GM21447 (cell line): ENCODE measurements around the gene MSMP.

ENCODE experiments used
- ATAC-seq: cut with Tn5 transposase; IDR thresholded peaks from one replicate; pipeline ENCODE4 v1.9.1; 2021; ENCODE audit not compliant: unreplicated experiment

The MSMP gene

DNA sequence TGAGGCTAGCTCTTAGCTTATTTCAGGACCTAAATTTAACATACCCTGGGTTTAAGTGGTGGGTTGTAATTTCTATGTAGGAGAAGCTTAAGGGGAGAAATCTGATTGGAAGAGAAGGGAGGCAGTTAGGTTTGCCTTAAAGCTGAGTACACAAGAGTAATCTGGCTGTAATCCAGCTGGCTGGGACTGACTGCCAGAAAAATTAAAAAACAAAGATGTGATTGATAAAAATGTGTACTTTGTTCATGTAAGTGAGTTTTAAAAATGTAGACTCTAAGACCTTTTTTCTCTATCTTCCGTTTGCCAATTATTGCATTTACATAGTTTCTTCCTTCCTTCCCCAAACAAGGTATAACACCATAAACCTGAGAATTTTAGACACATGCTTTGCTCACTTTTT is 17.5 kb upstream of the MSMP start:
- no peak for ATAC-seq

DNA sequence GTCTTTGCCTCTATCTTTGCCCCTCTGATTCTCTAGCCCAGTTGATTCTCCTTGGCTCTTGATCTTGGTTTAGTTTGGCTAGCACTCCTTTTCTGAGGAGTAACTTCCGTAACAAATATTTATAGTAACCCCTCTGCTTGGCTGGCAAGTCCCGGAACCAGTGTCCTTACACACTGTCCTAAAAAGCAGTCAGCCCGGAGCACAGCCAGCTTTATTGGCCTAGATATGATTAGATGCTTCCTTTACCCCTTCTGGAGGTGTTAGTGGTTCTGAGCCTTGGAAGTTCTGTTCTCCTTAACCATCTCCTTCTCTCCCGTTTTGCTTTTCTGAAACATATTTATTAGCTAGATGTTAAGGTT is 17.0 kb upstream of the MSMP start:
- ATAC-seq, result no peak

DNA sequence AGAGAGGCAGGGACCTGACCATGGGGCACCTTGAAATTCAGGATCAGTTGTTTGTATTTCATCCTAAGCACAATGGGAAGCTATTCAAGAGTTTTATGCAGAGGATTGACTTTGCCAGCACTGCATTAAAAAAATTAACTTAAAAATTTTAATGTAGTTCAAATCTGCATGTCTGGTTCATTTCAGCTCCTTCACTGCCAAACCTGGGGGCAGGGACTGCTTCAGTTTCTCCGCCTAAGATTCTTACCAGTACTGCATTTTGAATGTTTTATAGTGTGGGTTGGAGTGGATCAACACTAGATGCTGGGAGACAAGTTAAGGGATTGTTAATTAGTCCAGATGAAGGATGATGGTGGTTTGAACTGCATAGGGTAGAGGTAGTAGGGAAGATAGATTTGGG is 15.7 kb upstream of the MSMP start:
- no peak for ATAC-seq

DNA sequence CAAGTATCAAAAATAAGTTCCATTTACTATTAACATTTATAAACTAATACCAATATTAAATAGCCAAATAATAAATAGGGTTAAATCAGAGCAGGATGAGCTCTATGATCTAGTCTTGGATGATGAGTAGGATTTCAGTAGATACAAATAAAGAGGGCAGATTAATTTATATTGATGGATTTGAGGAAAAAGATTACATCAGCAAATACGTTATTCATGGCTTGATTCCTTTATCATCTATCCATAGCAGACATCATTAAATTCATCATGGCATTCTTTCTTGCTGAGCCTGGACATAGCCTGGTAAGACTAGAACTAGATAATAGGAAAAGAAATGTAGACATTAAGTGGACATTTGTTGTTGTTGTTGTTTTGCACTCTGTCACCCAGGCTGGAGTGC is 13.4 kb upstream of the MSMP start:
- no peak for ATAC-seq

DNA sequence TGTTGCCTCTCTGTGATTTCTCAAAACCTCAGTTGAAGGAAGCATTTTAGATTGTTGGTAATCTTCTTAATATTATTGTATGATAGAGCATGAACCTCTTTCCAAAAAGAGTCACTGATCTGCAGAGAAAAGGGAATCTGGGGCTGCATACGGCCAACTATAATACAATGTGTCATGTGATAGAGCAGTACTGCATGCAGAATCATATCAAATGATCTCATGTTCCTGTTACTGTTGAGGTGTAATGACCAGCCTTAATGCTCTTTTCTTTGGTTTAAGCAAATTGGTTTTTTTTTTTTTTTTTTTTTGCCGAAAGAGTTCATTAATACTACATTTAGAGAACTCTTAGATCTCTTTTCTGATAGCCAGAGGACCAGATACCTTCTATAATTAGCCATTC is 12.9 kb upstream of the MSMP start:
- no peak for ATAC-seq

DNA sequence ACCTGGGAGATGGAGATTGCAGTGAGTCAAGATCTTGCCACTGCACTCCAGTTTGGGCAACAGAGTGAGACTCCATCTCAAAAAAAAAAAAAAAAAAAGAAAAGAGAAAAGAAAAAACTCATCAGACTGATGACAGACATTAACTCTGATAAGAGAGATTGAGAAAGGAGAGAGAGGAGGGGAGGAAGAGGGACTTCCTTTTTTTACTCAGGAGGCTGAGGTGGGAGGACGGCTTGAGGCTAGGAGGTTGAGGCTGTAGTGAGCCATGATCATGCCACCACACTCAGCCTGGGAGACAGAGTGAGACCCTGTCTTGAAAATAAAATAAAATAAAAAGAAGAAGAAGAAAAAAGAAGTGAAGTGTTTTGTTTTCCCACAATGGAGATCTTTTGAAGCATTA is 9.7 kb upstream of the MSMP start:
- no peak for ATAC-seq

DNA sequence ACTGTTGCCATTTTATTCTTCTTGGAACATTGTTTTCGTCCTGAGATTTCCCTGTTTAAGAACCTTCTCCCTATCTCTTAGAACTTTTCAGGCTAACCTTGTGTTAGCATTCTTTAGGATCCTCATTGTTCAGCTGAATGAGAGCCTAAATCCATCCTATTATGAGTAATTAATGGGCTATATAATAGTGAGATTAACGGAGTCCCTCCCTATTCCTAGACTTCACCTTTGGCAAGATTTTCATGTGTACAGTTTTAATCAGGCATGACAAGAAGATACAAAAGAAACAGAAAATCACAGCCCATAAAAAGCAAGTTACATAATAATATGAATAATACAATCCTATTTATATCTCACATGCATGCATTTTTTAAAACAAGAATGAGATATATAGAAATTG is 9.1 kb upstream of the MSMP start:
- no peak for ATAC-seq

DNA sequence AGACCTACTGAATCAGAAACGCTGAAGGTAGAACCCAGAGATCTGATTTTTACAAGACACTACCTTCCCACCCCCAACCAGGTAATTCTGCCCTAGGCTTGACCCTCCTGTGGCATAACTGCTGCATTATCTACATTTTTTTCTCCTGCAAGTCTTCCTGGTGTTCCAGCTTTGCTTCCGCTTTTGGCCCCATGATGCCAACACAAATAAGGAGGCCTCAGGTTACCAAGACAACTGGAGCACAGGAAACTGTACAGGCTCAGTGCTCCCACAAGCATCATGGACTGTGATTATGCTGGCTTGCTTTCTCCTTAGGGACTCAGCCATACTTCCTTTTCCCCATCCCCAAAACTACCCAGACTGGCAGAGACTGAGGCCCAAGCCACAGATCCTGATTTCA is 6.6 kb upstream of the MSMP start:
- ATAC-seq, result no peak

DNA sequence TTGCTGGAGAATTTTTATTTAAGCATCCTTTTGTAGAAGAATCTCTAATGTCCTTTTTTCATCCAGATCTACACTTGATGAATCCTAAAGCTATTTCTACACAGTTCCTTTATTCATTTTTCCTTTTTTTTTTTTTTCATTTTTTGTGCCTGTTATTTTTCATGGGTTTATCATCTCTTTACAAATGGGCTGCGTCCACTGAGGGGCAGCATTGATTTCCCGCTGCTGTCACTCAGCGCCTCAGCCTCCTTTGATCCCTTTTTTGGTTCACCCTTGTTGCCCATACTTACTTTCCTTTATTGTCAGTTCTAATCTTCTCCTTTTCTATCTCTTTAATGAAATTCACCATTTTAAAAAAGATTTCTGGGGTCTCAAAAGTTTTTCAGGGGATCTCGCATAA is 5.7 kb upstream of the MSMP start:
- ATAC-seq, result no peak

DNA sequence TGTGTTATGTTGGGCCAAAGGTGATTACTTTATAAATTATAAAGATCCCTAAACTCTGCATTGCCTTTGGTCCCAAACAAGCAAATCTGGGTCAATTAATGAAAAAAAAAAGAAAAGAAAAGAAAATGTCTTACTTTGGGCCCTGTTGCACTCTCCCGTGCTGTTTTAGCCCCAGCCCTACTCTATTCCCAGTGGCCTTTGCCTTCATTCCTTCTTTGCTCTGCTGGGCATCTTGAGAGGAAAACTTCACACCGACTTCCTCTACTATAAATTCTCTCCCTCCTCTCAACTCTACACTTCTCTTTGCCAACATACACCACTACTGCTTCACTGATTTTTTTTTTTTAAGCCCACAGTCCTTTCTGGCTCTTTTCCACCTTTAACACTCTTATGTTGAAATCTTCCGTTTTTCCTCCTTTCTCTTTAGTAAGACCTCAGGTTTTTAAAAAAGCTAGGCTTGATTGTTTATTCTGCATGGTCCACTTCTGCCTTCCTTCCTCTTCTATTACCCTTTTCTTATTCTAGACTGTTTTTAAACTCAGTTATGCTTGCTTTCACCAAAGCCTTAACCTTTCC is 4.5 kb upstream of the MSMP start:
- no peak for ATAC-seq

DNA sequence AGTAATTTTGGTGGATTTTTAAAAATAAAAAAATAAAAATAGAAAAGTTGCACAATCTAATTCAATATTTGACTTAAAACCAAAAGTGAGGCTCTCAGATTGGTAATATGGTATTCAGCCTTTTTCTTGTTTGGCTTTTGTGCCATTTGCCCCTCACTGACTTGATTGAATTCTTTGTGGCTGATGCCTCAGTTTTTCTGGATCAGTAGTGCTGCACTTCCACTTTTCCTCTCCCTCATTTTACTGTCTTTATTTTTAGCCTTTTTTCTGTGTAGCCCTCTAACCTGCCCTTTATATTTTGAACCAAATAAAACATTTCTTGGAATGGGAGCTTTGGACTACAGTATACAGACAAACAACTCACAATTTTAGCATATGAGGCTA is 3.8 kb upstream of the MSMP start:
- ATAC-seq, result no peak

DNA sequence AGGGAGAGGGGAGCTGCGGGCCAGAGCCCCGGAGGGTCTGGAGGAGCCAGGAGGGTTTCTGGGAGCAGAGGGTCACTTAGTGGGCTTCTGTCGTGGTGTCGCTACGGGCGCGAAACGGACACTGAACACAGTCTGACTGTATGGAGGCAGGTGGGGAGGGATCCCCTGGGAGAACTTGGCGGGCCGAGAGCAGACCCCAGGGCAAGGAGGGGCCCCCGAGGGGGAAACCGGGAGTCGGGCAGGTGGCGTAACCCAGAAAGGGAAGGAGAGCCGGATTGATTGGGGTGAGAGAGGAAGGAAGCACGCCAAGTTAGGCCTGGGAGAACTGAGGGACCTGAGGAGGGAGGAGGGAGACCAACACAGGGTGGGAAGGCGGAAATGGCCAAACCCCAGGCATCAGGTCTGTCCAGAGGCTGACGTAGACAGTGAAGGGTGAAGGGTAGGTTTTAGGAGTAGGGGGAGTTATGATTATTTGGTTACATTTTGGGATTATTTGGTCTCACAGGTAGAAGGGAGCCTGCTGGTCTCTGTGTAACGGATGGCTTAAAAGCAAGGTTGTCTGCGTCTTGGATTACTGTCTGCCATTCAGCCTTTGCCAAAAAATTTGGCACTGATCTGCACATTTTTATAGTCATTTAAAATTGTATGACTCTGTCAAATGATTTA is 3.3 kb upstream of the MSMP start:
- ATAC-seq, result peak; percentile 45

DNA sequence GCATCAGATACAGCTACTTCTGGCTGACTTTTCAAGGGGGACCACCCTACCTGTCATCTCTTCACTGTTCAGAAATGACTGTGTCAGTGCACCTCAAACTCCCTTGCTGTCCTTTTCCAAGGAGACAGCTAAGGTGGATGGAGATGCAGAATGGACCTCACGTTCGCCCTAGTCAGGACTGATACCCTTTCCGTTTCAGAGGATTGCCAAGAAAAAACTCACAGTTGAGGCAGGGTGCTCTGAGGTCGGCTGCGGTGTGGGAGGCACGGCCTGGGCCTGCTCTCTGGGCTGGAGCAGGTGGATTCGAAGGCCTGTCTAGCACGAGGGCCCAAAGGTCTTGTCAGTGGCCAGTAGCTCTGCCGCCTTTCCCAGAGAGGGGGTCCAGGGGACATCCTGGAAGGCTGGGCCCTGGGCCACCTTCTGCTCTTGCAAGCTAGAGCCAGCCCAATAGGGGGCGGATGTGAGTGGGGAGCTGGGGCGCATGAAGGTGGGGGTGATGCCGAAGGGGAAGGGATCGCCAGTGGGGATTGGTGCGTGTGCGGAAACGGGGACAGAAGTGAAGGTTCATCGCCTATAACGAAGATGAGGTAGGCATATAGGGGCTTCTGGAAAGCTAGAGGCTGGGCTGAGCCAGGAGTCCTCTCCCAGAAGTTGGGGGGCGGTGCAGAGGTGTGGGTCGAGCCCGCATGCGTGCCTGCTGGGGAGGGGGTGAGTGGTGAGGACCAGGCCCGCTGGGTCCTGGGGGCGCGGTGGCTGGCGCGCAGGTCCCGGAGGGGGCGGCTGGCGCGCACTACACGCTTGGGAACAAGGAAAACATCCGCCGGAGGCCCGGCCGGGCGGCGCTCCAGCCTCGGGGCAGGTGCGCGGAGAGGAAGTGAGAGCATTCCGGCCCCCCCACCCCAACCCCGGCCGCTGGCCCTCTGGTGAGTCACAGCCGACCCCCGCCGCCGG is 2.5 kb upstream of the MSMP start:
- ATAC-seq, result peak; percentile 55

DNA sequence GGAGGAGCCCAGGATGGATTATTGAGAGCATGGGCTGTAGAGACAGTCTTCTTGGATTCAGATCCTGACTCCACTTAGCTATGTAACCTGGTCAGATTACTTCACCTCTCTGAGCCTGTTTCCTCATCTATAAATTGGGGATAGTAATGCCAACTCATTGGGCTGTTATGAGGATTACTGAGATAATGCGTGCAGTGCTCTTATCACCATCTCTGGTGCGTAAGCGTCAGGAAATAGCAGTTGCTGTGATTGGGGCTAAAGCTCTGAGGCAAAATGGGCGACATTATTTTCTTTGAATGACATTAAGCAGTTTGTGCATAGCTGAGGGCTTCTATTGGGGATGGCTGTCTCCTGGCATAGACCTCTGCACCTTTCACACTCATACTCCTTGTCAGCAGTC is 995 bp upstream of the MSMP start:
- no peak for ATAC-seq

DNA sequence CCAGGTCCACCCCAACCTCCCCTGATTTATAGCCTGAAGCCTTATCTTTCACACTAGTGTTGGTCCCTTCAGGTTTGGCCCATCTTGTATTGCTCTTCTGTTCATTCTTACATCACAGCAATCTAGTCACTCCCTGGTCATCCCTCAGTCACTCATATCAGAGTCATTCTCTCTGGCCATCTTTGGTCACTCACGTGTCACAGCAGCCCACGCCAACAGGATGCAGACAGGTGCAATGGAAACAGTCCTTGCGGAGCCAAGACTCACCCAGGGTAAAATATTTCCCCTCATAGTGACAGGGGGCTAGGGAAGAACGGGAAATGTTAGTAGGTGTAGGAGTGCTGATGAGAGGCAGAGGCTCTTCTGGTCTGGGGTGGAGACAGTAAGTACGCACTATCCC is 610 bp downstream of the MSMP start:
- no peak for ATAC-seq

DNA sequence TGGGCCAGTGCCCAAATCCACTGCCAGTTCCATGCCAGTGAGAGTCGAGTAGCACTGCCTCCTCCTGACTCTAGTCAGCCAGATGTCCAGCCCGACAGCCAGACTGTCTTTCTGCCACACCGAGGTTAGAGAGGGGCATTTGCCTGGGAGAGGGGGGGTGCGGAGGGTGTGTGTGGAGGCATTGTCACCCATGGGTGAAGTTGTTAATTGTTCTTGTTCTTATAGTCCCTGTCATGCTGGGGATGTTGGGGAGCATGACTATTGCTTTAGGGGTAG is 3.9 kb downstream of the MSMP start:
- ATAC-seq, result no peak

DNA sequence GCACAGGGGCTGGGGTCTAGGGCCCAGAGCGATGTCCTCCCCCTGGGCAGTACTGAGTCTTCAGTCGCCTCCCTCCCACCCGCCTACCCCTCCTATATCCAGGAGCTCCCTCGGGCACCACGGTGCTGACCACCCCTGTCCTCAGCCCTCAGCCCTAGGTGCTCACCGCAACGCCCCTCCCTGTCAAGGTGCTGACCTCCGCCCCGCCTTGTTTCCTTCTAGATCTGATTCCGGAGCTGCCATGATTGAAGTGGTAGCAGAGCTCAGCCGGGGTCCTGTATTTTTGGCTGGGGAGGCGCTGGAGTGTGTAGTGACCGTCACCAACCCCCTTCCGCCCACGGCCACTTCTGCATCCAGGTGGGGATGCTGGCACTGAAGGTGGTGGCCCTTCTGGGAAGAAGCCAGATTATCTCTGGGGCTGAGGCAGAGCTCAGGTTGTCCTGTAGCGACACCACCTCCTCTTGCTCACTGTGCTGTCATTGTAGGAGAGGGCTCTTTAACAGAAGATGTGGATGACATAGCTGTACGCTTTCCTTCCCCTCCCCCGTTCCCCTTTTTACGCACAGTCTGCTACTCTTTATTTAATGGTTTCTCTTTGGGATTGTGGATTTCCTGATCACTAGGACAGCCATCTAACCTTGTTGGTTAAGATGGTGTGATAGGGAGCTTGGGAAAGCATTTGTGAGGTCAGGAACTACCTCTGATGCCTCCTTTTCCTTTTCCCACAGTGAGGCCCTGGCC is 4.4 kb downstream of the MSMP start:
- peak; percentile 50 for ATAC-seq

DNA sequence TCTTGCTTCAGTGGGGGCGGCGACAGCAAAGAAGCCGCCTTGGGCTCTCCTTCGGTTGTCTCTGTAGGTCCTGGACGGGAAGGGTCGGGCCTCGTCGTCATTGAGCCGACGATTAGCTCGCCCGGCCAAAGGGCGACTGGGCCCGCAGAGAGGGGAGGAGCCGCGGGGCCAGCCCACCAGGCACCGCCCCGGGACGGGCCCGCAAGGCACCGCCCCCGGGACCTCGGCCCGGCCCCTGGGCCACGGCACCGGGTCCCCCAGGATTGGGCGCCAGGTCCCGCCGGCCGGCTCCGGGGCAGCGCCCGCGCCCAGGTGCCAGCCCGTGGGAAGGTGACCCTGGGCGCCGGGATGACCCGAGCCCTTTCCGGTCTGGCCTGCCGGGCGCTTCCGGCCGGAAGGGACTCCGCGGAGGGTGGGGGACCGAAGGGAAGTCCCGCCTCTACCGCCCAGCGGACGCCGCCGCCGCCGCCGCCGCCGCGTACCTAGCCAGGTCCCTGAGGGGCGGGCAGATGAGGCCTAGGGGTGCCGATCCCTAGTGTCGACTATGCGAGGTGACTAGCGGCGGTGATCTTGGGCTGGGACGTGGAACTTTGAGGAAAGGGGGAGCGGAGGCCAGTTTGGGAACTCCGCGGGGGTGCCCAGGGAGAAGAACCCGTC is 5.1 kb downstream of the MSMP start, which contains the start of the genes GBA2 and RGP1:
Gene GBA2 (minus strand): TSS at position 371 of the 657 bp plus-strand sequence. CDS start 524 bp downstream, outside the sequence.
Gene RGP1 (plus strand): TSS at position 430 of the 657 bp plus-strand sequence. CDS start 469 bp downstream, outside the sequence.
- peak; percentile 63 for ATAC-seq

DNA sequence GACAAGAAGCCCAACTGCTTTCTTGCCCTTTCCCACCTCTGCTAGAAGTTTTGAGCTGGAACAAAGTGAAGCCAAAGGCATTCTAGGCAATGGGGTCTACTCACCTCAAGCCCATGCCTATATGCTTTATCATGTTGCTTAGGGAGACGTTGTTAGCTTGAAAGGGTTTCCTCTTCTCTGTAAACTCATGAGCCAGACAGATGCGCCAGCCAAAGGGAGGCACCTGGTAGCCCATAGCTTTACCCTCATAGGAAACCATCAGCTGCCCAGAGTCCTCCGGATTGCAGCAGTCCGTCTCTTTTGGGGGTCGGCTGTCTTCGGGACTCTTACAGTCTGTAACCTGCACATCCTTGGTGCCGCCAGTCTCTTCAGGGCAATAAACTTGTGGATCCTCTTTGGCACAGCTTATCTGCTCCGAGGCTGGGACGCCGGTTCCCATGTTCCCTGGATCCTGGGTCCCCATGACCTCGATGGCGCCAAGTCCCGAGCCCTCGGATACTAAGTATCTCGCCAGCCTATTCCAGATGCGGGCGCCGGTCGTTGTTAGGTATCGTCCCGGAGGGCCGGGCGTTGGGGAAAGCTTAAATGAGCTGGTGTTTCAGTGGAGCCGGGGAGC is 5.7 kb downstream of the MSMP start:
- peak; percentile 1 for ATAC-seq

DNA sequence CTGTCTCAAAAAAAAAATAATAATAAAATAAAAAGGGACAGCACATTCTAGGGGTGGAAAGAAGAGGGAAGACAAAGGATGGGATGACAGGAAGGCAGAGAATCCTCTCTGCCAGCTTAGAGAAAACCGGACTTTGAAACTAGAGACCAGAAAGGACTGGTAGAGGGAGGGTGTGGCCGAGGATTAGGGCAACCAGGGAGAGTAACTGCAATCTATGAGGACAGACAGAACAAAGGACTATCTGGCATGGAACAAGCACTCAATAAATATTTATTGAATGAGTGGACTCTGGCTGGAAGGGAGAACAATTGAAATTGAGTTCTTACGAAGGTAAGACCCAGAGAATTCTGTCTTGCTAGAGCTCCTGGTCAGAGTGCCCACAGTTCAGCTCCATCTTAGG is 7.5 kb downstream of the MSMP start:
- ATAC-seq, result no peak

DNA sequence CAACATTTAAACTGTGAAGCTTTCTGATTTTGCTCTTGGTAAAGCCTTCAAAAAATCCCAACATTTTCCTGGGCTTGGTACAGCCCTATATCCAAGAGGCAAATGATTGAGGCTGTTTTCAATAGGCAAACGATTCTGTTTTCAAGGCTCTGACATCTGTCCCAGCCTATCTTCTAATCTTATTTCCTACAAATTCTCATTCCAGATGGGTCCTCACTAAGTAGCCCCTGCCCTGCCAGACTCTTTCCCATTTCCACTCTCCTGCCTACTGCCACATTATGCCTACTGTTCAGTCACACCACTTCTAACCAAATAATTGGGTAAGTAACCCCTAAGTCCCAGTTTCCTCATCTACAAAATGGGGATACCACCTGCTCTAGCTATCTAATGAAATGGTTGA is 8.5 kb downstream of the MSMP start:
- ATAC-seq, result no peak
